GM12864 (cell line): ENCODE data around the gene RAI2.
A peak's percentile ranks its signal among the peaks of the same experiment; 100 is the strongest.

Experiments
- DNase-seq: peaks from one replicate; pipeline ENCODE4 v3.0.0-alpha.2; 2011; ENCODE audit warnings: low read depth
- H3K4me3 ChIP-seq: 2 replicates; pipeline ENCODE4 v1.5.1; 2011; ENCODE audit warnings: mild to moderate bottlenecking, low read depth, low read length, control low read depth
- TF ChIP-seq, protein P1 (sequence below): IDR thresholded peaks from 2 replicates; pipeline ENCODE4 v1.5.1; 2011; ENCODE audit warnings: low read depth, mild to moderate bottlenecking, moderate library complexity, low read length, control low read depth, inconsistent platforms; ENCODE audit errors: missing control alignments

The RAI2 gene

DNA sequence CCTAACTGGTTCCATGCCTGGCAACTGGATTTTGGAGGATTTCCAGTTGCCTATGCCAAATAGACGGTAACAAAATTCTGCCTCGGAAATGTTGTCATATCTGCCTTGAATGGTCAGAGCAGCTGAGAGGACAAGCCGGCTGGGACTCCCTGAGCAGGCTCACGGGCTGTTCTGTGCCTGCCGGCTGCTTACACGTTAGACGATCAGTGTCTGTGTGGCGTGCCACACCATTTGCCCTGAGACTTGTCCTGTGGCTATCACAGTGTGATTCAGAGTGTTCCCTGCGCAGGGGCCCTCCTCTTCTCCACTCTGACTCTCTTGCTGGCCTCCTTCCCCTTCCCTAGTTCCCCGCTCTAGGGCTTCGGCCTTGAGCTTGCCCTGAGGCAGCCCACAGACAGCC, 42.4 kb downstream of the RAI2 start:
- TF ChIP-seq, protein P1, sequence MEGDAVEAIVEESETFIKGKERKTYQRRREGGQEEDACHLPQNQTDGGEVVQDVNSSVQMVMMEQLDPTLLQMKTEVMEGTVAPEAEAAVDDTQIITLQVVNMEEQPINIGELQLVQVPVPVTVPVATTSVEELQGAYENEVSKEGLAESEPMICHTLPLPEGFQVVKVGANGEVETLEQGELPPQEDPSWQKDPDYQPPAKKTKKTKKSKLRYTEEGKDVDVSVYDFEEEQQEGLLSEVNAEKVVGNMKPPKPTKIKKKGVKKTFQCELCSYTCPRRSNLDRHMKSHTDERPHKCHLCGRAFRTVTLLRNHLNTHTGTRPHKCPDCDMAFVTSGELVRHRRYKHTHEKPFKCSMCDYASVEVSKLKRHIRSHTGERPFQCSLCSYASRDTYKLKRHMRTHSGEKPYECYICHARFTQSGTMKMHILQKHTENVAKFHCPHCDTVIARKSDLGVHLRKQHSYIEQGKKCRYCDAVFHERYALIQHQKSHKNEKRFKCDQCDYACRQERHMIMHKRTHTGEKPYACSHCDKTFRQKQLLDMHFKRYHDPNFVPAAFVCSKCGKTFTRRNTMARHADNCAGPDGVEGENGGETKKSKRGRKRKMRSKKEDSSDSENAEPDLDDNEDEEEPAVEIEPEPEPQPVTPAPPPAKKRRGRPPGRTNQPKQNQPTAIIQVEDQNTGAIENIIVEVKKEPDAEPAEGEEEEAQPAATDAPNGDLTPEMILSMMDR, result no peak
- no peak overlapping the region for H3K4me3 ChIP-seq
- no peak for DNase-seq

DNA sequence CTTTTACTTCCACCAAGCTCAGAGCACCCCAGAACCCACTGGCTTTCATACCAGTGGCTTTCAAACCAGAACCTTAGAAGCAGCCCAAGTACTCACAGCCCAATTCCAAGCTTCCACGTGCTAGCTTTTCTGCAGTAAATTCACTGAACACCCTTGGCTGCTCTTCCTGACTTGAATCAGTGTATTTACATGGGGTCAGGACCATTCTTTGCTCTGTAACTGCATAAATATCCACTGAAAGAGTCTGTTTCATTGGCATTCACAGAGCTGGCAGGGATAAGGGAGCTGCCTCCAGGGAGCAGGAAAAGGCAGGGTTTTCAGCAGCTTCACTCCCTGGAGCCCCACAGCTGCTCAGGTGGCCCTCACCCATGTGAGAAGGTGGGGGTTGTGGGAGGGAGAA, 43.8 kb downstream of the RAI2 start:
- no peak overlapping the region for H3K4me3 ChIP-seq
- no peak for DNase-seq
- TF ChIP-seq, protein P1, result no peak

DNA sequence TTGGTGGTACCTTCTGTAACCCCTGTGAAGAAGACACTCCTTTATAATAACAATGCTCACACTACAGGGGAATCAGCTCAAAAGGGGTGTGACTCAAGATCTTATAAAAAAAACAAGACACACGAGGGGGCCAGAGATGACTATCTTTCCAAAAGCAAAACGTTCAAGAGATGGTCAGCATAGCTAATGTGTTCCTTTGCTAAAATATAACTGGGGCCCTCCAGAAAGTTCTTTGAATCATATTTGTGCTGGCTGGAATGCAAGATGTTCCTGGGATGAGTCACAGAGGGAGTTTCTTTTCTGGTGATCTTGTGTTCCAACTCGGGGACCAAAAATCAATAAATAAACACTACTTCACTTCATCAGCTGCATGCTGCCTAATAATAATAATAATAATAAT, 46.5 kb downstream of the RAI2 start:
- DNase-seq, result no peak
- H3K4me3 ChIP-seq, result no peak overlapping the region
- TF ChIP-seq, protein P1, result no peak

DNA sequence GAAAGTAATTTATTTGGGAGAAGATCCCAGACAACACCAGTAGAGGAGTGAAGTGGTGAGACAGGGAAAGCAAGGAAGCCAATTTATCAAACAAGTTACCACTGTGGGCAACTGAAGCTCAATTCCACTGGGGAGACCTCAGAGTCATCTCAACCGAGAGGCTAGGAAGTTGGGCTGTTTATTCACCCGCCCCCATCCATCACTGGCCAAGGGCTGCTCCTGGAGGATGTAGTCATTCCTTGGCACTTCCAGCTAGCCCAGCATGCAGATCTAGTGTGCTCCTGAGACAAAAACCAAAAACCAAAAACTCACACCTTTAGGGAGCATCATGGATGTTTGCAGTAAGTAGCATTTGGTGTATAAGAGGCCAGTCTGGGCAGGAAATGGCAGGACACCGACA, 47.0 kb downstream of the RAI2 start:
- TF ChIP-seq, protein P1, result no peak
- H3K4me3 ChIP-seq, result no peak overlapping the region
- no peak for DNase-seq

- TF ChIP-seq, protein P1, result no peak
- H3K4me3 ChIP-seq, result no peak overlapping the region
- DNase-seq, result no peak
Measured at GRCh38 chrX:17813277-17813676, 47.8 kb downstream of the RAI2 start.

- DNase-seq, result no peak
- no peak overlapping the region for H3K4me3 ChIP-seq
- TF ChIP-seq, protein P1, result peak; percentile 69
Measured at GRCh38 chrX:17812763-17813162, 48.3 kb downstream of the RAI2 start.

DNA sequence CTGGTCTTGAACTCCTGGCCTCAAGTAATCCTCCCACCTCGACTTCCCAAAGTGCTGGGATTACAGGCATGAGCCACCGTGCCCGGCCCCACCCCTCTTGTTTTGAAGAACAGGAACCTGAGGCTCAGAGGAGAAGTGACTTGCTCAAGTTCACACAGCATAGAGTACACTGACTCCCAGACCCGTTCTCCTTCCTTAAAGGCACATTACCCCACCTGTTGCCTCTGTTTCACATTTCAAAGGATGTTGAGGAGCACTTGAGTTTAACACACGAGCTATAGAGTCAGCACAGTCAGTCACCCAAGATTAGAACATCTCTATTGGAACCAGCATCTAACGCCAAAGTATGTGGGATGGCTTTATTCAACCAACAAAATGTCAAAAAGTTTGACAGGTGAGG, 51.1 kb downstream of the RAI2 start:
- no peak overlapping the region for H3K4me3 ChIP-seq
- TF ChIP-seq, protein P1, result no peak
- no peak for DNase-seq
